H1 (cell line): Measurements from ENCODE around the gene IQCH. TPM values are rescaled to one million over a fixed set of nuclear protein-coding genes. Genes with fewer than 3 reads are reported as not detected.

Experiments used
- GABPA ChIP-seq: IDR thresholded peaks from 2 replicates; pipeline ENCODE4 v1.6.1; 2011; ENCODE audit warnings: mild to moderate bottlenecking, low read length, moderate library complexity, borderline replicate concordance; ENCODE audit not compliant: insufficient read depth
- POU5F1 ChIP-seq: IDR thresholded peaks from 2 replicates; pipeline ENCODE4 v1.6.1; 2011; ENCODE audit warnings: low read depth, mild to moderate bottlenecking, low read length, moderate library complexity
- polyA plus RNA-seq, 7 experiments: library from polyadenylated mRNA; depleted of rRNA in 3 of 7; stranded (reverse) in 5 of 7; unstranded in 2 of 7; fragments of >200 nt in 5 of 7; fragments of 200-250 nt in 2 of 7; gene quantifications; 1 replicate in 5 of 7; 2 replicates in 1 of 7; 4 replicates in 1 of 7; pipeline versions ENCODE4 v1.2.1 to v1.2.3, GENCODE V29; 2011 to 2013; ENCODE audit warnings: missing spikeins in 2 of 7, mixed read lengths in 2 of 7
- total RNA-seq: library from RNA; stranded (reverse); fragmentation: NEBNext Ultra II Directional; extraction: Animal tissue kit (Norgen Biotek cat#: 25700); gene quantifications from 2 replicates; pipeline ENCODE4 v1.2.1, GENCODE V29; 2021

IQCH gene
- total and polyA plus RNA-seq, 2 of the 8 experiments (the other 6 are each of a cell fraction or from before 2014, with no cell fraction given): 0.60 to 1.9 TPM

GRCh38 chr15:67365994-67366393 is 111.4 kb downstream of the IQCH start (continued):
- TF ChIP-seq POU5F1 (no peak), GABPA (no peak)
